Measurements from ENCODE around the gene MSL1.

DNA sequence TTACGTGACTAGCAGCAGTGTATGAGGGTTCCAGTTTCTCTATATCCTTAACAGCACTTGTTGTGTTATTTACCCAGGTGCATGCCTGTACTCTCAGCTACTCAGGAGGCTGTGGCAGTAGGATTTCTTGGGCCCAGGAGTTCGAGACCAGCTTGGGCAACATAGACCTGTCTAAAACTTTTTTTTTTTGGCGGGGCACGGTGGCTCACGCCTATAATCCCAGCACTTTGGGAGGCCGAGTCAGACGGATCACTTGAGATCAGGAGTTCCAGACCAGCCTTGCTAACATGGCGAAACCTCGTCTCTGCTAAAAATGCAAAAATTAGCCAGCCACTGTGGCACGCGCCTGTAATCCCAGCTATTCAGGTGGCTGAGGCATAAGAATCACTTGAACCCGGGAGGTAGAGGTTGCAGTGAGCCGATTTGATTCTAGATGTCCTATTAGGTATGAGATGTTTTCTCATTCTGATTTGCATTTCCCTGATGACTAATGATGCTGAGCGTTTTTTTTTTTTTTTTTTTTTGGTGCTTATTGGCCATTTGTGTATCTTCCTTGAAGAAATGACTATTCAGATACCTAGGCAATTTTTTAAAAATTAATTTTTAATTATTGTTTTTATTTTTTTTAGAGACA is 31.9 kb downstream of the MSL1 start:
- TF ChIP-seq CBX8 (IDR thresholded peaks at IDR 0.05; ENCODE audit: borderline replicate concordance, extremely low read depth, low read depth, low read length, poor library complexity, severe bottlenecking): no peak
- no peak for TF ChIP-seq CTCF (IDR thresholded peaks at IDR 0.05 in 2 of 3, conservative IDR thresholded peaks at IDR 0.05 in 1 of 3; ENCODE audit: insufficient read depth in 2 of 3, low read depth in 1 of 3, low read length in 3 of 3)
- TF ChIP-seq POLR2AphosphoS5 (IDR thresholded peaks at IDR 0.05; ENCODE audit: control insufficient read depth, insufficient read depth, low read depth, low read length): no peak
- TF ChIP-seq HNRNPL (IDR thresholded peaks at IDR 0.05; ENCODE audit: low read depth, low read length): no peak
- TF ChIP-seq ZNF280A (IDR thresholded peaks at IDR 0.05; ENCODE audit: low read depth, partially characterized antibody): no peak
- TF ChIP-seq YBX1 (IDR thresholded peaks at IDR 0.05): no peak
- TF ChIP-seq, protein P1, sequence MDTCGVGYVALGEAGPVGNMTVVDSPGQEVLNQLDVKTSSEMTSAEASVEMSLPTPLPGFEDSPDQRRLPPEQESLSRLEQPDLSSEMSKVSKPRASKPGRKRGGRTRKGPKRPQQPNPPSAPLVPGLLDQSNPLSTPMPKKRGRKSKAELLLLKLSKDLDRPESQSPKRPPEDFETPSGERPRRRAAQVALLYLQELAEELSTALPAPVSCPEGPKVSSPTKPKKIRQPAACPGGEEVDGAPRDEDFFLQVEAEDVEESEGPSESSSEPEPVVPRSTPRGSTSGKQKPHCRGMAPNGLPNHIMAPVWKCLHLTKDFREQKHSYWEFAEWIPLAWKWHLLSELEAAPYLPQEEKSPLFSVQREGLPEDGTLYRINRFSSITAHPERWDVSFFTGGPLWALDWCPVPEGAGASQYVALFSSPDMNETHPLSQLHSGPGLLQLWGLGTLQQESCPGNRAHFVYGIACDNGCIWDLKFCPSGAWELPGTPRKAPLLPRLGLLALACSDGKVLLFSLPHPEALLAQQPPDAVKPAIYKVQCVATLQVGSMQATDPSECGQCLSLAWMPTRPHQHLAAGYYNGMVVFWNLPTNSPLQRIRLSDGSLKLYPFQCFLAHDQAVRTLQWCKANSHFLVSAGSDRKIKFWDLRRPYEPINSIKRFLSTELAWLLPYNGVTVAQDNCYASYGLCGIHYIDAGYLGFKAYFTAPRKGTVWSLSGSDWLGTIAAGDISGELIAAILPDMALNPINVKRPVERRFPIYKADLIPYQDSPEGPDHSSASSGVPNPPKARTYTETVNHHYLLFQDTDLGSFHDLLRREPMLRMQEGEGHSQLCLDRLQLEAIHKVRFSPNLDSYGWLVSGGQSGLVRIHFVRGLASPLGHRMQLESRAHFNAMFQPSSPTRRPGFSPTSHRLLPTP (IDR thresholded peaks at IDR 0.05; ENCODE audit: borderline replicate concordance, extremely low read depth, insufficient read length): no peak
- TF ChIP-seq PKNOX1 (IDR thresholded peaks at IDR 0.05): no peak
- no peak for TF ChIP-seq SMAD1 (IDR thresholded peaks at IDR 0.05; ENCODE audit: low read depth, low read length, partially characterized antibody)
- TF ChIP-seq, protein P2, sequence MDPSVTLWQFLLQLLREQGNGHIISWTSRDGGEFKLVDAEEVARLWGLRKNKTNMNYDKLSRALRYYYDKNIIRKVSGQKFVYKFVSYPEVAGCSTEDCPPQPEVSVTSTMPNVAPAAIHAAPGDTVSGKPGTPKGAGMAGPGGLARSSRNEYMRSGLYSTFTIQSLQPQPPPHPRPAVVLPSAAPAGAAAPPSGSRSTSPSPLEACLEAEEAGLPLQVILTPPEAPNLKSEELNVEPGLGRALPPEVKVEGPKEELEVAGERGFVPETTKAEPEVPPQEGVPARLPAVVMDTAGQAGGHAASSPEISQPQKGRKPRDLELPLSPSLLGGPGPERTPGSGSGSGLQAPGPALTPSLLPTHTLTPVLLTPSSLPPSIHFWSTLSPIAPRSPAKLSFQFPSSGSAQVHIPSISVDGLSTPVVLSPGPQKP (CRISPR knock-in tag; IDR thresholded peaks at IDR 0.05): no peak
